ENCODE results near the gene PRKD1. TPM values are rescaled to one million over a fixed set of nuclear protein-coding genes. Genes with fewer than 3 reads are reported as not detected.

The PRKD1 gene
- total and polyA plus RNA-seq, 11 donors: 0.99 to 8.8 (median 3.6) TPM

- ATAC-seq: no peak
- H3K4me3 ChIP-seq: no peak overlapping the region
- intact Hi-C loops (cut with DNase I): no loop called here
- H3K36me3 ChIP-seq: no peaks in the 10 kb centered on the region
- no peak for DNase-seq
- WGBS, 4 donors: 67 to 97% (median 73%) methylated on average over 2 of the region's 2 CpGs
- H3K27me3 ChIP-seq: no peaks in the 10 kb centered on the region
- no peak overlapping the region for H3K27ac ChIP-seq
- peaks cover 0 to 43% (median 26%) of the 10 kb centered on the region in 12 donors for H3K9me3 ChIP-seq
- H3K4me1 ChIP-seq: no peaks in the 10 kb centered on the region
- no peak for TF ChIP-seq CTCF (IDR thresholded peaks at IDR 0.05)
- no peak for TF ChIP-seq POLR2A (IDR thresholded peaks at IDR 0.05)
These were observed 88.9 kb downstream of the PRKD1 start for GRCh38 chr14:29838752-29839151.

GRCh38 chr14:29836395-29836794 lies 91.3 kb downstream of the PRKD1 start:
- Histone ChIP-seq H3K4me1 (no peaks in the 10 kb centered on the region), H3K4me3 (no peak overlapping the region), H3K27ac (no peak overlapping the region), H3K27me3 (no peaks in the 10 kb centered on the region), H3K9me3 (peaks cover 0 to 37% (median 26%) of the 10 kb centered on the region in 12 donors), H3K36me3 (no peaks in the 10 kb centered on the region)
- WGBS, 4 donors: 68 to 95% (median 89%) methylated on average over 2 of the region's 2 CpGs
- ATAC-seq (no peak), DNase-seq (no peak)
- intact Hi-C loops (cut with DNase I): no loop called here
- TF ChIP-seq CTCF (IDR thresholded peaks at IDR 0.05) (no peak), POLR2A (IDR thresholded peaks at IDR 0.05) (no peak)

GRCh38 chr14:29832042-29832441 lies 95.6 kb downstream of the PRKD1 start:
- WGBS, 4 donors: 97 to 98% (median 98%) methylated on average over 3 of the region's 3 CpGs
- H3K27ac ChIP-seq: no peak overlapping the region
- DNase-seq (no peak), ATAC-seq (no peak)
- no peak for TF ChIP-seq CTCF (IDR thresholded peaks at IDR 0.05)
- TF ChIP-seq POLR2A (IDR thresholded peaks at IDR 0.05): no peak
- H3K9me3 ChIP-seq: no peaks in the 10 kb centered on the region
- H3K27me3 ChIP-seq: no peaks in the 10 kb centered on the region
- no peaks in the 10 kb centered on the region for H3K4me1 ChIP-seq
- H3K36me3 ChIP-seq: no peaks in the 10 kb centered on the region
- intact Hi-C loops (cut with DNase I): no loop called here
- H3K4me3 ChIP-seq: no peak overlapping the region

- Histone ChIP-seq H3K36me3 (no peaks in the 10 kb centered on the region), H3K9me3 (no peaks in the 10 kb centered on the region), H3K27me3 (no peaks in the 10 kb centered on the region), H3K4me3 (no peak overlapping the region), H3K27ac (no peak overlapping the region), H3K4me1 (no peaks in the 10 kb centered on the region)
- no peak for ATAC-seq
- intact Hi-C loops (cut with DNase I): no loop called here
- 95 to 97% (median 96%) methylated on average over 2 of the region's 2 CpGs for WGBS, 4 donors
- no peak for DNase-seq
- TF ChIP-seq POLR2A (IDR thresholded peaks at IDR 0.05): no peak
- TF ChIP-seq CTCF (IDR thresholded peaks at IDR 0.05): no peak
These were observed 97.8 kb downstream of the PRKD1 start for GRCh38 chr14:29829851-29830250.
